HG03342 (cell line): ENCODE measurements around the gene MCRIP1.

ENCODE experiments used
- ATAC-seq: cut with Tn5 transposase; IDR thresholded peaks from one replicate; pipeline ENCODE4 v1.9.1; 2021; ENCODE audit warnings: mild to moderate bottlenecking, moderate library complexity; ENCODE audit not compliant: unreplicated experiment

Gene MCRIP1

GRCh38 chr17:81807210-81807719 lies 25.8 kb downstream of the MCRIP1 start:
- no peak for ATAC-seq

DNA sequence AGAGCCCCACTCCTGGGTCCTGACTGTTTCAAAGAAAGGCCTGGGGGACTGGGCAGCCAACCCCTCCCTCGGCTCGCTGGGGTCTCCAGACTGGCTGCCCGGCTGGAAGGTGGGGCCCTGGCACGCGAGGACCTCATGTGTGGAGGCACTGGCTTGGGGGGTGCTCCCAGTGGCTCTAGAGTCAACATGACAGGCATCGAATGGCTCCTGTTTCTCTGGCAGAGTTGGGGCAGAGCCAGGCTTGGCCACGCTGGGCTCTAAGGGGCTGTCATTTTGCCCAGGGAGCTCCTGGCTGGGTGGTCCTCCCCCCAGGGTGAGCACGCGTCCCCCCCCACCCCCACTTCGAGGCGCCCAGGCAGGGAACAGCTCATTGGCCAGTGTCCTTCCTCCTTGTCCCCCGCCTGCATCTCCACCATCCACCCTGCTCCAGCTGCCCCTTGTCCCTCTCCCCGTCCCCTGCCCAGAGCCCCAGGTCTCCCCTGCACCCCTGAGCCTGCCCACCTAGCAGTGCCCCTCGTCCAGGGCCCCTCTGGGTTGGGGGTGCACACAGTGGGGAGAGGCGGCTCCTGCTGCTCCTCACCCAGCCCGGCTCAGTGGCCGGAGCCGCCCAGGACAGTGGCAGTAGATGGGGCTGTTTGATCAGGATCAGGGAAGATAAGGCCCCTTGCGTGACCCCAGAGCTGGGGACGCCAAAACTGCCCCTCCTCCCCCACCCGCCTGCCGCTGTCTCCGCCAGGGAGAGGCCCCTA lies 26.5 kb downstream of the MCRIP1 start:
- ATAC-seq: no peak

GRCh38 chr17:81805707-81806460 lies 27.2 kb downstream of the MCRIP1 start:
- ATAC-seq: no peak

DNA sequence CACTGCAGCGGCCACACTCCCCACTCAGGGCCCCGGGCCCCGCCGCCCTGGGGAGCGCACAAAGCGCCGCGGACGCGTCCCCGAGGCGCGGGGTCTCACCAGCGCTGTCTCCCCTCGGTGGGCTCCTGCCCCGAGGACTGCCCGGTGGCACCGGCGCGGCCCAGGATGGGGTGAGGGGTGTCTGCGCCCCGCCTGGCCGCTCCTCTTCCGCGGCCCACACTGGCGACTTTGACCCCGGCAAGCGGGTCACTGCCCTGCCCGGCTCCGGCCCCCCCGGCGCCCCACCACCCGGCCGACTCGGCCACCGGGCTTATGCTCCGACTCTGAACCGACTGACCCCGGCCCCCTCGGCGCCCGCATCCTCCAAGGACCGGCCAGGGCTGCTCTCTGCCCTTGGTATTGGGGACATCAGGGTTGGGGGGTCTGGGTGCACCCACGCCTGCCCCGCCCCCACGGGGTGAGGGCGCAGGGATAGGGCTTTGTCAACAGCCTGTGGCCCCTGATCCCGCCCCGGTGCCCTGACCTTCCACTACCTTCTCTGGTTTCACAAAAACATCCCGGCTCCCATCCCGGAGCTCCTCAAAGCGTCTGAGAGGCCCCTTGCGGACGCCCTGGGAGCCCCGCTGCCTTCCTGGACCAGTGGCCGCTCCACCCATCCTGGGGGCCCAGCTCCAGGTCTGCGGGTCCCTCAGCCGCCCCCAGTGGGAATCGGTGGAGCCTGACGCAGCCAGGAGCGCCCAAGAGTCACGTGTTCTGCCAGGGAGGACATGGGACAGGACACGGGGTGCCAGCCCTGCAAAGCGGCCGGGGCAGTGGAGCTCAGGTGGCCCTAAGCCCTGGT lies 28.3 kb downstream of the MCRIP1 start:
- no peak for ATAC-seq

GRCh38 chr17:81803728-81804558 lies 29.1 kb downstream of the MCRIP1 start, which contains the start of gene GCGR:
GCGR (plus strand) TSS chr17:81804150; CDS start chr17:81809019, 4,869 bp downstream.
- no peak for ATAC-seq

GRCh38 chr17:81802856-81803643 lies 30.0 kb downstream of the MCRIP1 start:
- no peak for ATAC-seq

GRCh38 chr17:81802048-81802758 lies 30.9 kb downstream of the MCRIP1 start:
- ATAC-seq: no peak

GRCh38 chr17:81801327-81801726 lies 31.8 kb downstream of the MCRIP1 start:
- no peak for ATAC-seq

DNA sequence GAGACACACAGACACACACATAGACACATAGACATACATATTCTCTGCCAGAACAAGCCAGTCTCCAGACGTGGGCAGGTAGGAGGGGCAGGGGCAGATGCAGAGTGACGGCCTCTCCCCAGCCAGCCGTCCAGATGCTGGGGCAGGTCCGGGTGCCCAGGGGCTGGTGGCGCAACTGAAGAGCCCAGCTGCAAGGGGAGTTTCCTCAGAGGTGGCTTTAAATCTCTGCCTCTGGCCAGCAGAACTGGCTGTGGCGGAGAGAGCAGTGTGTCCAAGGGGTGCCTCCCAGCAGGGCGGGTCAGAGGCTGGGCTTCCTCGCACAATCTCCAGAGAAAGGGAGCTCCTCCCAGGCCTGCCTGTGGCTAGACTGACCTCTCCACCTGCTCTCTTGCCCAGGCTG lies 38.6 kb downstream of the MCRIP1 start:
- ATAC-seq: no peak

GRCh38 chr17:81794074-81794476 lies 39.0 kb downstream of the MCRIP1 start:
- ATAC-seq: no peak

DNA sequence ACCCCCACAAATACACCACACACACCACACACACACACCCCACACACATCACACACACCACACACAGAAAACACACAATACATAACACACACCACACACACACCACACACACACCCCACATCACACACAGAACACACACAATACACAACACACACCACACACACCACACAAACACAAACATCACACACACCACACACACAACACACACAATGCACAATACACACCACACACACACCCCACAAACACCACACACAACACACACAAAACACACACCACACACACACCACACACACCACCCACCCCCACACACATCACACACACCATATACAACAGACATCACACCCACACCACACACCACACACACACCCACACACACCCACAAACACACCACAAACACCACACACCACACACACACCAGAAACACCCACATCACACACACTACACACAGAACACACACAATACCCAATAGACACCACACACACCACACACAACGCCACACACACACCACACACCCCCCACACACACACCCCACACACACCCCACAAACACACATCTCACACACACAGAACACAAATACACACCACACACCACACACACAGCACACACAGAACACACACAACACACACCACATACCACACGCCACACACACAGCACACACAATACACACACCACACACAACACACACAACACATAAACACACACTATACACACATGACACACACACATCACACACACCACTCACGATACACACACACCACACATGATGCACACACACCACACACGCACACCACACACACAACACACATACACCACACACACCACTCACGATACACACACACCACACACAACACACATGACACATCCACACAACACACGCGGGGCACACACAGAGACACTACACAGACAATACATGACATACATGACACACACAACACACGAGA lies 40.1 kb downstream of the MCRIP1 start:
- no peak for ATAC-seq
